ENCODE data around the gene SLC17A9.

The SLC17A9 gene

GRCh38 chr20:62968378-62969178, 16.1 kb downstream of the SLC17A9 start:
- DNase-seq (ENCODE audit: low spot score): no peak

DNA sequence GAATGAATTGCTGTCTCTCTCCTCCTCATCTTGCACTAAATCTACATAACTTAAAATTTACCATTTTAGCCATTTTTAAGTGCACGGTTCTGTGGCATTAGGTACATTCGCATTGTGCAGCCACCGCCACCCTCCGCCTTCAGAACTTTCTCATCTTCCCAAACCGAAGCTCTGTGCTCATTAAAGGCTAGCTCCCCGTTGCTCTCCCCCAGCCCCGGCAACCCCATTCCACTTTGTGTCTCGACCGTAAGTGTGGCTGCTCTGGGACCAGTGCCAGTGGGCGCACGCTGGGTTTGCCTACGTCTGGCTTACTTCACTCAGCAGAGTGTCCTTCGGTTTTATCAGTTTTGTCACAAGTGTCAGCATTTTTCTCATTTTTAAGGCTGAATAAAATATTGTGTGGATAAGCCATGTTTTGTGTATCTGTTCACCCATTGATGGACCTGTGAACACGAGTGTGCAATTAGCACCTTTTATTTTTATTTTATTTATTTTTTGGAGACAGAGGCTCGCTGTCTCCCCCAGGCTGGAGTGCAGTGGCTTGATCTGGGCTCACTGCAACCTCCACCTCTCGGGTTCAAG, 16.8 kb downstream of the SLC17A9 start:
- no peak for DNase-seq (ENCODE audit: low spot score)

GRCh38 chr20:62969939-62970306, 17.4 kb downstream of the SLC17A9 start:
- DNase-seq (ENCODE audit: low spot score): no peak

- no peak for DNase-seq (ENCODE audit: low spot score)
These were observed 18.1 kb downstream of the SLC17A9 start for GRCh38 chr20:62970307-62971210.

DNA sequence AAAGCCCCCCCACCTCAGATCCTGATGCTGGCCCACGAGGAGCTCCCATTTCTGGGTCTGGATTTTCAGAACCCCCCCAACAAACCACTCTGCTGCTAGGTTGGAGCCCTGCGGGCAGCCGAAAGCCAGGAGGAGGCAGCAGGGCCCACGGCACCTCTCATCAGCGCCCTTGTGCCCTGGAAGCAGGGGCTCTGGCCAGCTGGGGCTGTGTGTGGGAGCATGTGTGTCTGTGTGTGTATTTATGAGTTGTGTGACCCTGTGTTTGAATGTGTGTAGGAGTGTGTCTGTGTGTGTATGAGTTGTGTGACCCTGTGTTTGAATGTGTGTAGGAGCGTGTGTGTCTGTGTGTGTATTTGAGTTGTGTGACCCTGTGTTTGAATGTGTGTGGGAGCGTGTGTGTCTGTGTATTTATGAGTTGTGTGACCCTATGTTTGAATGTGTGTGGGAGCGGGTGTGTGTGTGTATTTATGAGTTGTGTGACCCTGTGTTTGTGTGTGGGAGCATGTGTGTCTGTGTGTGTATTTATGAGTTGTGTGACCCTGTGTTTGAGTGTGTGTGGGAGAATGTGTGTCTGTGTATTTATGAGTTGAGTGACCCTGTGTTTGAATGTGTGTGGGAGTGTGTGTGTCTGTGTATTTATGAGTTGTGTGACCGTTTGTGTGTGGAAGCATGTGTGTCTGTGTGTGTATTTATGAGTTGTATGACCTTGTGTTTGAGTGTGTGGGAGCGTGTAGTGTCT, 18.9 kb downstream of the SLC17A9 start:
- DNase-seq (ENCODE audit: low spot score): no peak

DNA sequence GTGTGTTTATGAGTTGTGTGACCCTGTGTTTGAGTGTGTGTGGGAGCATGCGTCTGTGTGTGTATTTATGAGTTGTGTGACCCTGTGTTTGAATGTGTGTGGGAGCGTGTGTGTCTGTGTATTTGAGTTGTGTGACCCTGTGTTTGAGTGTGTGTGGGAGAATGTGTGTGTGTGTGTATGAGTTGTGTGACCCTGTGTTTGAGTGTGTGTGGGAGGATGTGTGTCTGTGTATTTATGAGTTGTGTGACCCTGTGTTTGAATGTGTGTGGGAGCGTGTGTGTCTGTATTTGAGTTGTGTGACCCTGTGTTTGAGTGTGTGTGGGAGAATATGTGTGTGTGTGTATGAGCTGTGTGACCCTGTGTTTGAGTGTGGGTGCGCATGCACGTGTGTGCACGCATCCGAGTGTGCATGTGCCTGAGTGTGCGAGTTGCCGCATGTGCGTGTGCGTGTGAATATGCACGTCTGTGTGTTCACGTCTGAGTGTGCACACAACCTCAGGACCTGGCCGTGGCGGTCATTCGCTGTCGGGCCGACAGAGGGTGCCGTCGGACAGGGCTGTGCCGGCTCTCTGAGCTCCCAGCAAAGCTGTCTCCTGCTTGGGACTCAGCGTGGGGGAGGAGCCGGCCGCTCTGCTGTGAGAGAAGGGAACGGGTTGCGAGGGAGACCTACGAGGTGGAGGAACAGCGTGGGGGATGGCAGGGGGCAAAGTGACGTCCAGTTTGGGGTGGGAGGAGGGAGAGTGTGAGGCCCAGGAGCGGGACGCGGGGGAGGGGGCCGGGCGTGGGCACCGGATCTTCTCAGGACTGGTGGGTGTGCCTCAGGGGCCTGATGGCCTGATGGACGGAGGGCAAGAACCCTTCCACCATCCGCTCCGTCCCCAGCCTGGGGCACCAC, 19.7 kb downstream of the SLC17A9 start:
- DNase-seq (ENCODE audit: low spot score): peak; percentile 99

GRCh38 chr20:62972845-62973745, 20.6 kb downstream of the SLC17A9 start:
- DNase-seq (ENCODE audit: low spot score): no peak

- no peak for DNase-seq (ENCODE audit: low spot score)
These were observed 22.8 kb downstream of the SLC17A9 start for GRCh38 chr20:62975251-62975760.

- DNase-seq (ENCODE audit: low spot score): no peak
These were observed 23.5 kb downstream of the SLC17A9 start for GRCh38 chr20:62975812-62976508.

DNA sequence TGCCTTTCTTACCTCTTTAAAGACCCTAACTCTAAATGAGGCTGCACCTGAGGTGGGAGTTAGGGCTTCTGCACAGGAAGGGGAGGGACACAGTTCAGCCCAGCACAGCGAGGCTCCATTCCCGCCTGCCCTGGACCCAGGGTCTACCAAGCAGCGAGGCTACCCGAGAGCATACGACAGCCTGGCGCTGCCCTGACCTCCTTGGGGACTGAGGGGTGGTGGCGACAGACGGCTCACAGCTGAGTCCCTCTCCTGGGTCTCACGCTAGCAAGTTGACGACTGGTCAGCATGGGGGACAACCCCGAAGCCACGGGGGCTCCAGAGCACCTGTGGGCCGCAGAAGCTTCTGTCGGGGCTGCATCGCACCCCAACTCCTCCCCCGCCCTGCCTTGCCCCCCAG, 24.4 kb downstream of the SLC17A9 start:
- DNase-seq (ENCODE audit: low spot score): no peak

- no peak for DNase-seq (ENCODE audit: low spot score)
These were observed 25.4 kb downstream of the SLC17A9 start for GRCh38 chr20:62977613-62978560.

GRCh38 chr20:62978561-62978943, 26.0 kb downstream of the SLC17A9 start:
- no peak for DNase-seq (ENCODE audit: low spot score)

- DNase-seq (ENCODE audit: low spot score): no peak
These were observed 26.8 kb downstream of the SLC17A9 start for GRCh38 chr20:62979310-62979709.

DNA sequence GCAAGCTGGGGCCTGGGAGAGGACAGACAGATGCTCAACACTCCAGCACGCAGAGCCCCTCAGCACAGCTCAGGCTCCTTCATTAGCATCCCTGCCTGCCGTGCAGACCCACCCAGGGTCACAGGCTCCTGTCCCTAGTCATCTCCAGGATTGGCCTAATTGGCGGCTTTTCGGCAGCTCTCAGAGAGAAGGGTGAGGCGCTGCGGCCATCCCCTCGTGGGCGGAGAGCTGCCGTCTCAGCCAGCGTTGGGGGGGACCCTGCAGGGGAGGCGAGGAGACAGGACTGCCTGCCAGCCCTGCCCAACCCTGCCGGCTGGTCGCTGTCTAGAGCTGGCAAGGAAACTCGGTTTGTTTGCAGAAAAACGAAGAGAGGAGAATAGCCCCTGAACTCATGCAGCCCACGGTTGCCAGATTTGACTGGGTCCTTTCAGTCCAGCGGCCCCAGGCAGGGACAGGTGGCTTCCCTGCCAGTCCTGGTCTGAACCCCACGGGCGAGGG, 27.4 kb downstream of the SLC17A9 start:
- no peak for DNase-seq (ENCODE audit: low spot score)

DNA sequence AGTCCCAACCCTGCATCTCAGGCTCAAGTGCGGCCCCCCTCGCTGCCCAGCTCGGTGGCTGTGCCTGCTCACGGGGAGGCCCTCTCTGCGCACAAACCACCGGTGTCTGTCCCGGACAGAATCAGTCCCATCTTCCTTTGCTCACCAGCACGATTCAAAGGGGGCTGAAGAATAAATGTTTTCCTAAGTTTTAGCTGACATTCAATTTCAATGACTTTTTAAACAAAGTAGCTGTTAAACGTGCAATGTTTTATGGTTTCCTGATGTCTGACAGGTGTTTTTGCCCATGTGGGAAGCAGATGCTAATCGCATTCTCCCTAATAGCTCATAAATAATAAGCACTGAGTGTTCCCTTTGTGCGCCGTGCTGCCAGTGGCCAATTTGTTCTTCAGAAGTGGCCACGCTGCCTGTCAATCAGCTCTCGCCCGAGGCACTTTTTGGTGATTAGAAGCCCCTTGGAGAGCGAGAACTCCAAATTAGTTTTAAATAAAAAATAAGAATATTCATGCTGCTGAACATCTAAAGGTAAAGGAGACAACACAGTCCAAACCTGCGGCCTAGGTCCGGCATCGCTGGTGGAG, 28.0 kb downstream of the SLC17A9 start:
- DNase-seq (ENCODE audit: low spot score): no peak

GRCh38 chr20:62980970-62981369, 28.5 kb downstream of the SLC17A9 start:
- DNase-seq (ENCODE audit: low spot score): no peak

Data from HuH-7 (cell line).